Astrocyte (in vitro differentiated cells and primary cell): ENCODE results near the gene HIVEP2.

Source experiments
- CTCF ChIP-seq: IDR thresholded peaks from 2 replicates; pipeline ENCODE4 v1.5.1; 2011; ENCODE audit warnings: low read depth, mild to moderate bottlenecking, inconsistent platforms, low read length, moderate library complexity; ENCODE audit not compliant: insufficient read depth
- EZH2 ChIP-seq: IDR thresholded peaks from 2 replicates; pipeline ENCODE4 v1.6.1; 2012; ENCODE audit warnings: mild to moderate bottlenecking, low read length, inconsistent platforms; ENCODE audit not compliant: insufficient read depth

- TF ChIP-seq CTCF (no peak), EZH2 (no peak)
Observed at GRCh38 chr6:142839686-142840040, 105.3 kb downstream of the HIVEP2 start.
